ENCODE data around the gene PMEL. TPM values are rescaled to one million over a fixed set of nuclear protein-coding genes. Genes with fewer than 3 reads are reported as not detected.

The PMEL gene
- polyA plus RNA-seq, 1 donor (not counting 4 experiments of a cell fraction or from before 2014, with no cell fraction given), result 1.3 TPM

DNA sequence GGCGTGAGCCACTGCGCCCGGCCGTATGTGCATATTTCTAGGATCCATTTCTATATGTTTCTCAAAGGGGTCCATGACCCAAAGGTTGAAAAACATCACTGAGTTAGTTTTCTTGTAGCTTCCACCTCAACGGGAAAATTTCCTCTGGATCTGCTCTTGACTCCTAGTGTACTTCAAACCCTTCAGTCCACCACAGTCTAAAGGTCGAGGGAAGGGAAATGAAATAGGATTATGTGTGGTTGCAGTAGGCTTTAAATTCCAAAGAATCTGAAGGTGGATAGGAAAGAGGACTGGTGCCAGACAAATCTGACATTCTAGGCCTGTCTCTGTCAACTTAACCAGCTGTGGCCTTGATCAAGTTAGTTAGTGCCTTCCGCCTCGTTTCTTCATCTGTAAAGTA is 29.5 kb upstream of the PMEL start:
- no peak for FAIRE-seq
- peaks cover 30 to 32% of the 10 kb centered on the region in 2 experiments for H3K36me3 ChIP-seq (ENCODE audit: control insufficient read depth in 2 of 2, extremely low read depth in 1 of 2, insufficient read depth in 2 of 2, low read length in 2 of 2)
- dilution Hi-C loops (cut with MboI; ENCODE audit: extremely low pct_ligation_motif_present, low sequenced_read_pairs), result no loop called here

DNA sequence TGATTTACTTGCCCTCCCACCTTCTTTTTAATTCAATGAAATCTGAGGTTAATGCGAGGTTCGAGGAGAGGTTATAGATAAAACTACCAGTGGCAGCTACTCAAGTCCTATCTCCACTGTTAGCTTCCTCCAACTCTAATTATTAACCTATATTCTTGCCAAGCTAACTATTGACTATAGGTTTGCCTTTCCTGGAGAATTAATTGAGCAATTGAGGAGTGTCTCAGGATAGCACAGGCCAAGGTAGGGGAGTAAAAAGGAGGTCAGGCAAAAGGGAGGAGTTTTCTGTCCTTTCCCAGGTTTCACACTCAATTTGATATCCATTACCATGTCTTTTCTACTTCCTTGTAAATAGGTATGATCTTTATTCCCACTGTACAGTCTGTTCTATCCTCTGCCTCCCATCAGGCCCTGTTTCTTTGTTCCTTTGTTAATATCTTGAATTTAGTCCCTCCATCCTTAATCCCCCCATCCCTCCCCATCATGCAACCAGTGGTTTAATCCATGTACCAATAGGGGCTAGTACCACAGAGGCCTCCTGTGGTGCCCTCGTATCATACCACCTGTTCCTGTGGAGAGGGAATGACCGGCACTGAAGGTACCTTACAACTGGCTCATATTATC is 27.5 kb upstream of the PMEL start:
- peaks cover 37 to 41% of the 10 kb centered on the region in 2 experiments for H3K36me3 ChIP-seq (ENCODE audit: control insufficient read depth in 2 of 2, extremely low read depth in 1 of 2, insufficient read depth in 2 of 2, low read length in 2 of 2)
- dilution Hi-C loops (cut with MboI; ENCODE audit: extremely low pct_ligation_motif_present, low sequenced_read_pairs), result no loop called here

More for the DNA sequence above, 29.5 kb upstream of the PMEL start:
- Histone ChIP-seq H3K4me2 (ENCODE audit: control insufficient read depth, extremely low read depth, insufficient read depth, low read depth, low read length) (no peak overlapping the region), H3K9ac (ENCODE audit: control insufficient read depth, extremely low read depth, insufficient read depth, low read length) (no peak overlapping the region), H3K27me3 (ENCODE audit: control insufficient read depth, extremely low read depth, insufficient read depth, low read length) (no peaks in the 10 kb centered on the region), H3K4me1 (ENCODE audit: control insufficient read depth, extremely low read depth, insufficient read depth, low read length) (peaks cover 6% of the 10 kb centered on the region), H2AFZ (ENCODE audit: control insufficient read depth, low read length) (no peak overlapping the region), H3K9me1 (ENCODE audit: control insufficient read depth, extremely low read depth, insufficient read depth, low read length) (no peaks in the 10 kb centered on the region), H4K20me1 (ENCODE audit: control insufficient read depth, extremely low read depth, insufficient read depth, low read length) (no peaks in the 10 kb centered on the region), H3K9me3 (ENCODE audit: control insufficient read depth, low read depth, low read length) (no peaks in the 10 kb centered on the region), H3K4me3 (ENCODE audit: control insufficient read depth in 2 of 3, extremely low read depth in 1 of 3, insufficient read depth in 2 of 3, low read depth in 1 of 3, low read length in 3 of 3) (no peak overlapping the region), H3K27ac (ENCODE audit: control insufficient read depth, insufficient read depth, low read length) (no peak overlapping the region), H3K79me2 (ENCODE audit: control insufficient read depth, insufficient read depth, low read length) (no peaks in the 10 kb centered on the region)
- no peak for DNase-seq (ENCODE audit: low read depth, low spot score)
- TF ChIP-seq CTCF (optimal IDR thresholded peaks at IDR 0.05 in 1 of 3, IDR thresholded peaks at IDR 0.05 in 1 of 3, conservative IDR thresholded peaks at IDR 0.05 in 1 of 3; ENCODE audit: extremely low read depth in 1 of 3, insufficient read depth in 2 of 3, low read length in 3 of 3) (no peak), EZH2 (IDR thresholded peaks at IDR 0.05; ENCODE audit: low read length) (no peak)

More for the DNA sequence above, 27.5 kb upstream of the PMEL start:
- no peak overlapping the region for H2AFZ ChIP-seq (ENCODE audit: control insufficient read depth, low read length)
- H4K20me1 ChIP-seq (ENCODE audit: control insufficient read depth, extremely low read depth, insufficient read depth, low read length), result no peaks in the 10 kb centered on the region
- FAIRE-seq, result no peak
- no peak for DNase-seq (ENCODE audit: low read depth, low spot score)
- H3K4me2 ChIP-seq (ENCODE audit: control insufficient read depth, extremely low read depth, insufficient read depth, low read depth, low read length), result no peak overlapping the region
- H3K79me2 ChIP-seq (ENCODE audit: control insufficient read depth, insufficient read depth, low read length), result no peaks in the 10 kb centered on the region
- H3K4me3 ChIP-seq (ENCODE audit: control insufficient read depth in 2 of 3, extremely low read depth in 1 of 3, insufficient read depth in 2 of 3, low read depth in 1 of 3, low read length in 3 of 3), result no peak overlapping the region
- no peaks in the 10 kb centered on the region for H3K9me1 ChIP-seq (ENCODE audit: control insufficient read depth, extremely low read depth, insufficient read depth, low read length)
- no peaks in the 10 kb centered on the region for H3K27me3 ChIP-seq (ENCODE audit: control insufficient read depth, extremely low read depth, insufficient read depth, low read length)
- H3K9ac ChIP-seq (ENCODE audit: control insufficient read depth, extremely low read depth, insufficient read depth, low read length), result no peak overlapping the region
- peaks cover 6% of the 10 kb centered on the region for H3K4me1 ChIP-seq (ENCODE audit: control insufficient read depth, extremely low read depth, insufficient read depth, low read length)
- H3K27ac ChIP-seq (ENCODE audit: control insufficient read depth, insufficient read depth, low read length), result no peak overlapping the region
- H3K9me3 ChIP-seq (ENCODE audit: control insufficient read depth, low read depth, low read length), result no peaks in the 10 kb centered on the region
- TF ChIP-seq EZH2 (IDR thresholded peaks at IDR 0.05; ENCODE audit: low read length) (no peak), CTCF (optimal IDR thresholded peaks at IDR 0.05 in 1 of 3, IDR thresholded peaks at IDR 0.05 in 1 of 3, conservative IDR thresholded peaks at IDR 0.05 in 1 of 3; ENCODE audit: extremely low read depth in 1 of 3, insufficient read depth in 2 of 3, low read length in 3 of 3) (no peak)

Data from keratinocyte (primary cell).